ENCODE data around the gene GINS3.

Gene GINS3

DNA sequence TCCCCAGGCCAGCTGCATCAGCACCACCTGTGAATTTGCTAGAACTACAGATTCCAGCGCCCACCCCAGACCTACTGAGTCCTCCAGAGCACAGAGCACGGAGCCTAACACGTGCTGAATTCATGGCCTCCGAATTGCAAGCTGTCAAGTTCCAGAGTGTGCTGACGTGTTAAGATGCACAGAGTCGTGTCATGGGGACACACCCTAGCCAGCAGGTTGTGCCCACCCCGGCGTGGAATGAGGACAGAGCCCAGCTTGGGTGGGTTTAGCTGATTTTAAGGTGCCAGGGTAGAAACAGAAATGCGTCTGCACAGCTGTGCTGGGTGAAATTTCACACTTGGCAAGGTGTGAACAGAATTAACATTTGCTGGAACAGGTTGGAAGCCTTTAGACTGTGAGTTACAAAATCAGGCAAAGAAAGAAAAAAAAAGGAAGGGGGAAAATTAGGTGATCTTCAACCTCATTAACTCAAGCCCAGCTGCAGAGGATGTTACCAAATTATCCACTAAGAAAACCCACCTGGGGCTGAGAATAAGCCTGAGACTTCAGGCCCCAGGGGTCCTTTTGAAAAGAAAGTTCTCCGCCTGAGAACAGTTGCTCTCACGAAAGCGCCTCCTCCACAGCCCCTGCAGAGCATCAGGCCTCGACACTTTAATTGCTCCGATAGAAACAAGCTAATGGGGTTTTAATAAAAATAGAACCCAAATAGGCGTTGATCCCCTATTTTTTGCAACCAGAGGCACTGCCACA, 27.1 kb downstream of the GINS3 start:
- TF ChIP-seq, protein P1, sequence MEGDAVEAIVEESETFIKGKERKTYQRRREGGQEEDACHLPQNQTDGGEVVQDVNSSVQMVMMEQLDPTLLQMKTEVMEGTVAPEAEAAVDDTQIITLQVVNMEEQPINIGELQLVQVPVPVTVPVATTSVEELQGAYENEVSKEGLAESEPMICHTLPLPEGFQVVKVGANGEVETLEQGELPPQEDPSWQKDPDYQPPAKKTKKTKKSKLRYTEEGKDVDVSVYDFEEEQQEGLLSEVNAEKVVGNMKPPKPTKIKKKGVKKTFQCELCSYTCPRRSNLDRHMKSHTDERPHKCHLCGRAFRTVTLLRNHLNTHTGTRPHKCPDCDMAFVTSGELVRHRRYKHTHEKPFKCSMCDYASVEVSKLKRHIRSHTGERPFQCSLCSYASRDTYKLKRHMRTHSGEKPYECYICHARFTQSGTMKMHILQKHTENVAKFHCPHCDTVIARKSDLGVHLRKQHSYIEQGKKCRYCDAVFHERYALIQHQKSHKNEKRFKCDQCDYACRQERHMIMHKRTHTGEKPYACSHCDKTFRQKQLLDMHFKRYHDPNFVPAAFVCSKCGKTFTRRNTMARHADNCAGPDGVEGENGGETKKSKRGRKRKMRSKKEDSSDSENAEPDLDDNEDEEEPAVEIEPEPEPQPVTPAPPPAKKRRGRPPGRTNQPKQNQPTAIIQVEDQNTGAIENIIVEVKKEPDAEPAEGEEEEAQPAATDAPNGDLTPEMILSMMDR (conservative IDR thresholded peaks at IDR 0.05), result no peak
- no peak for TF ChIP-seq ZFX (IDR thresholded peaks at IDR 0.05)
- H3K27ac ChIP-seq, result no peak overlapping the region

DNA sequence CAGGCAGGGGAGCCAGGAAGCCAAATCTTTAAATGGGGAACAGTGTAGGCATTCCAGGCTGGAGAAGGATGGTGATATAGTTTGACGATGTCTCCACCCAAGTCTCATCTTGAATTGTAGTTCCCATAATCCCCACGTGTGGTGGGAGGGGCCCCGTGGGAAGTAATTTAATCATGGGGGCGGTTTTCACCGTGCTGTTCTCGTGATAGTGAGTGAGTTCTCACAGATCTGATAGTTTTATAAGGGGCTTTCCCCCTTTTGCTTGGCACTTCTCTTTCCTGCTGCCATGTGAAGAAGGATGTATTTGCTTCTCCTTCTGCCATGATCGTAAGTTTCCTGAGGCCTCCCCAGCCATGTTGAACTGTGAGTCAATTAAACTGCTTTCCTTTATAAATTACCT, 28.8 kb downstream of the GINS3 start:
- H3K27ac ChIP-seq, result no peak overlapping the region
- no peak for TF ChIP-seq ZFX (IDR thresholded peaks at IDR 0.05)
- TF ChIP-seq, protein P1 (conservative IDR thresholded peaks at IDR 0.05), result no peak

DNA sequence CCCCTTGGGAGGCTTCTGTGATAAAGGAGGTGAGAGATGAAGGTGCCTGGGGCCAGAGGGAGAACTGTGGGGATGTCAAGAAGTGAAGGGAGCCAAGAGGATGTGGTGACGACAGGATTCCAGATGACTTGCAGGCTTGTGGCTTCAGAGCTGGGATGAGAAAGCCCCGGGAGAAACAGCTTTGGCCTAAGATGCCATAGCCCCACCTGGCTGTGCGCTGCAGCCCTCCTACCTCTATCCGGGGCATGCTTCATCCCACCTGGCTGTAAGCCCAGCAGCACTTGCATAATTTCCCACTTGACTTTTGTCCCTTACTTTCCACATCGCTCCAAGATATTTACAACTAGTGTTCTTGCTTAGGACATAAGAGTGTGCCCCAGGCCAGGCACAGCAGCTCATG, 29.3 kb downstream of the GINS3 start:
- no peak for TF ChIP-seq ZFX (IDR thresholded peaks at IDR 0.05)
- TF ChIP-seq, protein P1 (conservative IDR thresholded peaks at IDR 0.05), result no peak
- H3K27ac ChIP-seq, result no peak overlapping the region

DNA sequence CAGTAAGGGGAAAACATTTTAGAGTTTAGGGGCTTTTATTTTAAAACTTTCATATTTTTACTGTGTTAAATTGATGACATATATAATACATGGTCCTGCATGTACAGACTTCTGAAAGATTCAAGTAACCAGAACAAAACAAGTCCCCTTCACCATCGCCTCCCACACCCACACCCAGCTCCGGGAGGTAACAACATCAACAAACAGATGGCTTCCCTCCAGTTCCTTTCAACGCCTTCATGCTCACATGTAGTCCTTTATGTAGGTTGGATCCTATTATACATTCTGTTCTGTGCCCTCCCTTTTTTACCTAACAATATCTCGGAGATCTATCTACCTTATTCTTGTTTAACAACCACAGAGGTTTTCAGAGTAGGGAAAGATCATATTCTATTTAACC, 30.5 kb downstream of the GINS3 start:
- TF ChIP-seq, protein P1 (conservative IDR thresholded peaks at IDR 0.05), result no peak
- no peak for TF ChIP-seq ZFX (IDR thresholded peaks at IDR 0.05)
- H3K27ac ChIP-seq, result no peak overlapping the region

DNA sequence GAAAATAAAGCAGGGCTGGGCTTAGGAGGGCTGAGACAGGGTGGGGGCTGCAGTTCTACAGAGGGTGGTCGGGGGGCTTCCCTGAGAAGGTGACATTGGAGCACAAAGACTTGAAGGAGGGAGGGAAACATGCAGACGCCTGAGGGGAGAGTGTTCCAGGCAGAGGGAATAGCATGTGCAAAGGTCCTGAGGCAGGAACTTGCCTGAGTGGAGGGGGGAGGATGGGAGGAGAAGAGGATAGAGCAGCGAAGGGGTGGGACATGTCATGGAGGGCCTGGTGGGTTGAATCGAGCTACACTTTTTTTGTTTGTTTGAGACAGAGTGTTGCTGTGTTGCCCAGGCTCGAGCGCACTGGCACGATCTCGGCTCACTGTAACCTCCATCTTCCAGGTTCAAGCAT, 33.0 kb downstream of the GINS3 start:
- no peak overlapping the region for H3K27ac ChIP-seq

DNA sequence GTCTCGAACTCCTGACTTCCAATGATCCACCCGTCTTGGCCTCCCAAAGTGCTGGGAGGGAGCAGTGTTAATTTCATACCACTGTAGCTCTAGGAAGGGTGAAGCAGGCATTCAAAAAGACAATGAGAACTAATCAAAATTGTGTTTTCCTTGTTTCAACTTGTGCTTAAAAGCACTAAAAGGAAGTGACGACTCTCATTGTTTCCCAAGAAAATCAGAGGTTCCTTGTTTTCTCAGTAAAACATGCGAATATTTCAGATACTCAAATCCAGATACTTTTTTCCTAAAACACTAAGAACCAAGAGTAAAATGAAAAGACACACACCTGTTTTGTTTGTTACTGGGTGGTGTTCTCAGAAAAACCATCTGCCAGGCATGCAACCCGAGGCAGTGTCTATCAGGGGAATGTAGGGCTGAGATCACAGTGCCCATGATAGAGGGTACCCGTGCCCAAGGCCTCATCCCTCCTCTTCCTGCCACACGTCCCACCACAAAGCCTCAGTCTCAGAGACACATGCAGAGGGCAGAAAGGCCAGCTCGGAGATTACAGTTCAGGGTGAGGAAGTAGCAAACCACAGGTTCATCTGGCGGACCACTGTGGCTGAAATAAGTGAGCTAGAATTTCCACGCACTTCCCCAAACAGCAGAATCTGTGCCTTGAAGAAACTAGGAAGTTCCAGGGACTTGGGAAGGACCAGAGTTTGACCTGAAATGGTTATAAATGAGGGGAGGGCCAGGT, 33.7 kb downstream of the GINS3 start:
- peak overlapping the region; percentile 13; the same call in 1 of the 2 replicates for H3K27ac ChIP-seq
- TF ChIP-seq, protein P1 (conservative IDR thresholded peaks at IDR 0.05), result no peak
- no peak for TF ChIP-seq ZFX (IDR thresholded peaks at IDR 0.05)

More for the DNA sequence above, 33.0 kb downstream of the GINS3 start:
- no peak for TF ChIP-seq ZFX (IDR thresholded peaks at IDR 0.05)
- TF ChIP-seq, protein P1 (conservative IDR thresholded peaks at IDR 0.05), result no peak

DNA sequence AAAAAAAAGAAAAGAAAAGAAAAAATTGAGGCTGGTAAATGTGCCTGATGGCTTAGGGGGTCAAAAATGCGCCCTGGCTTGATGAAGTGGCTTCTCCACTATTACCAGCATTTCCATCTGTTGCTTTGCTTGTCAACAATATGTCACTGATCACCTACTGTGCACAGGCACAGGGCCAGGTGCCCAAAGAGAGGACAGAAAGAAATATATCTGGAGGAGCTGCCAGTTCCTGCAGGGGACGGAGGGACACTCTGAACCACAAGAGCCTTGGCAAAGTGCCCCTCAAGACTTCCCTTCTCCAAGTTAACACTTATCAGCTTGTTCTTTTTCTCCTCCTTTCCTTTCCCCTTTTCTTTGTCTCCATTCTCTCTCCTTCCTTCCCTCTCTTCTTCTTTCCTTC, 34.7 kb downstream of the GINS3 start:
- TF ChIP-seq ZFX (IDR thresholded peaks at IDR 0.05), result no peak
- TF ChIP-seq, protein P1 (conservative IDR thresholded peaks at IDR 0.05), result no peak
- peak overlapping the region; percentile 13; the same call in 1 of the 2 replicates for H3K27ac ChIP-seq
